Pulmonary artery endothelial cell (primary cell): ENCODE data around the gene ACLY. TPM values are rescaled to one million over a fixed set of nuclear protein-coding genes. Genes with fewer than 3 reads are reported as not detected.

ENCODE experiments used
- DNase-seq: peaks from one replicate; pipeline ENCODE4 v3.0.0-alpha.2; 2011; ENCODE audit warnings: low read depth, low spot score
- total RNA-seq: library from RNA; depleted of rRNA; stranded (reverse); fragments of >200 nt; gene quantifications from 2 replicates; pipeline ENCODE4 v1.2.3, GENCODE V29; 2014

Gene ACLY
- total RNA-seq, result 340 and 356 TPM in 2 replicates

GRCh38 chr17:41918314-41919164 is at the start of gene ACLY:
ACLY (minus strand) TSS chr17:41918951; CDS start chr17:41913873, 5,078 bp downstream.
- peak; percentile 87 for DNase-seq

DNA sequence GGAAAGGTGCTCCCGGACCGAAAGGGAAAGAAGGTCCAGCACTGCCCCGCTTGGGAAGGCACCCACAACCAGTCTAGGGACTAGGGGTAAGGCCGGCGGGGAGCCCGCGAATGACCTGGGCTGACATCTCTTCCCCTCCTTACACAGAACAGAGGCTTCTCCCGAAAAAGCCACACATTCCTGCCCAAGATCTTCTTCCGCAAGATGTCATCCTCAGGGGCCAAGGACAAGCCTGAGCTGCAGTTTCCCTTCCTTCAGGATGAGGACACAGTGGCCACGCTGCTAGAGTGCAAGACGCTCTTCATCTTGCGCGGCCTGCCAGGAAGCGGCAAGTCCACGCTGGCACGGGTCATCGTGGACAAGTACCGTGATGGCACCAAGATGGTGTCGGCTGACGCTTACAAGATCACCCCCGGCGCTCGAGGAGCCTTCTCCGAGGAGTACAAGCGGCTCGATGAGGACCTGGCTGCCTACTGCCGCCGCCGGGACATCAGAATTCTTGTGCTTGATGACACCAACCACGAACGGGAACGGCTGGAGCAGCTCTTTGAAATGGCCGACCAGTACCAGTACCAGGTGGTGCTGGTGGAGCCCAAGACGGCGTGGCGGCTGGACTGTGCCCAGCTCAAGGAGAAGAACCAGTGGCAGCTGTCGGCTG is 49.3 kb upstream of the ACLY start:
- DNase-seq, result no peak

GRCh38 chr17:41967141-41967920 is 48.6 kb upstream of the ACLY start:
- DNase-seq, result no peak

GRCh38 chr17:41966463-41967140 is 47.9 kb upstream of the ACLY start, which contains the start of gene CNP:
CNP (plus strand) TSS chr17:41966795; CDS start chr17:41966885, 90 bp downstream.
- DNase-seq, result peak; percentile 60

DNA sequence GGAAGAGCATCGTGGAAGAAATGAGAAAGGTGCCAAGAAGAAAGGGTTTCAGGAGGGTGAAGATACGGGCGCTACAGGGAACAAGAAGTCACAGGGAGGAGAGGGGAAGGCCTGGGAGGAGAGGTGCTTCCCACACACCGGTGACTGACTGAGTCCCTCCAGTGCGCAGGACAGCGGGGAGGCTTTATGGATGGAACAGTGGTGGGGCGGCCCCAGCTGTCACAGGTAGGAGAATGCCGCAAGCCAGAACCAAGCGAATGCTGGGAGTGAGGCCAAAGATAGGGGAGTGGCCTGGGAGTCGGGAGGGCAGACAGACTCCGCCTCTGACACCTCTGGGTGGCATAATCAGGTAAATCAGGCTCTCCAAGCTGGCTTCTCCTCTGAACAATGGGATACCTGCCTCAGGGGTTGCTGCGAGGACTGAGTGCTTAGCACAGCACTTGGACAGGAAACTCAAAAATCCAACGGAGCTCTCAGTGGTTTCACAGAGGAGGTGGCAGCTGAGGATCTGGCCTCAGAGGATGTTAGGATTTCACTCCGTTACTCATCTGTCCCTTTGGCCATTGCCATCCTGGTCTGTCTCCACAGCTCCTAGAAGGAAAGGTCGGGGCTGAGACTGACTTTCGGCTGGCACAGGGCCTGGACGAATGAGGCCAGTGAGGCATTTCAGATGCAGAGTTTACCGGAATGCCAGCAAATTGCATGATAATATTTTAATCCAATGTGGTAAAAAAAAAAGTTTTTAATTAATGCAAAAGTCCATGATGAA is 47.1 kb upstream of the ACLY start:
- DNase-seq, result no peak

DNA sequence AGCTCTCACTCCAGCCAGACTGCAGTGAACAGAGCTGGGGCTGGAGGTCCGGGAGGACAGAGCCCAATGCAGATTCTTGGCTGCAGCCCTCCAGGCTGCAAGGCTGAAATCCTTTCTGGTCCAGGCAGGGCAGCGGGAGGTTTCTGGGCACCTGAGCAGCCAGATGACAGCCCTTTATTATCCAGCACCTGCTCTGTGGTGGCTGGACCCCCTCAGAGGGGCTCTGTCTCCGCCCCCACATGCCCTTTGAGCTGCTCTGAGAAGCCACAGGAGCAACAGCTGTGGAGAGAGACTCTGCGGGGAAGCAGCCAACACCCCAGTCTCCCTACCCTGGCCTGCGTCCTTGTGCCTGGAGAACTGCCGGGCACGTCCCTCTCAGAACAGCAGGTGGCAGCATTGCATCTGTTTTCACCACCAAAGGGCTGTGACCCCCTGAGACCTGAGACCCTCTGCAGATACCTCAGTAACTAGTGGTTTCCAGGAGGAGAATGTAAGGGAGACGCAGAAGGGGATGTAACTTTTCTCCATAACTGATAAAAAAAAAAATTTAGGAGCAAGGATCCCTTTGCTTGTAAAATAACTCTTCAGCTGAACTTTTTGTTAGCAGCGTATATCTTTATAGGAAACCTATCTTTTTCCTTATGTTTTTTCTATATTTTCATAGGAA is 44.1 kb upstream of the ACLY start:
- no peak for DNase-seq

DNA sequence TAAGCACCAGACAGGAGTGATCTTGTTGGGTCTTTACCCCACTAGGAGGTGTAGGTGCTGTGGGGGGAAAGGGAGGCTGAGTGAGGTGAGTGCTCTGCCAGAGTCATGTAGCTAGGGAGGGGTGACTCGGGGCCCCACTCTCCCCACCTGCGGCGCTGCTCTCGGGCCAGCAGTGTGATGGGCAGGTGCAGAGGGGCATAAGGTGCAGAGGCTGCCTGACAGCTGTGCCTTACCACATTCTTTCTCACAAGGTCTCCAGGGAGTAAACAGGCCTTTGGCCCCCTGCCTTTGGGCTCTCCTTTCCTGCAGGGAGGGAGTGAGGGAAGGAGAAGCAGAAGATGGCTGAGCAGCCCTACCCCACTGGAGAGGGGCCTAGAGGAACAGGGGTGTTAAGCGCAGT is 43.4 kb upstream of the ACLY start:
- DNase-seq, result no peak

DNA sequence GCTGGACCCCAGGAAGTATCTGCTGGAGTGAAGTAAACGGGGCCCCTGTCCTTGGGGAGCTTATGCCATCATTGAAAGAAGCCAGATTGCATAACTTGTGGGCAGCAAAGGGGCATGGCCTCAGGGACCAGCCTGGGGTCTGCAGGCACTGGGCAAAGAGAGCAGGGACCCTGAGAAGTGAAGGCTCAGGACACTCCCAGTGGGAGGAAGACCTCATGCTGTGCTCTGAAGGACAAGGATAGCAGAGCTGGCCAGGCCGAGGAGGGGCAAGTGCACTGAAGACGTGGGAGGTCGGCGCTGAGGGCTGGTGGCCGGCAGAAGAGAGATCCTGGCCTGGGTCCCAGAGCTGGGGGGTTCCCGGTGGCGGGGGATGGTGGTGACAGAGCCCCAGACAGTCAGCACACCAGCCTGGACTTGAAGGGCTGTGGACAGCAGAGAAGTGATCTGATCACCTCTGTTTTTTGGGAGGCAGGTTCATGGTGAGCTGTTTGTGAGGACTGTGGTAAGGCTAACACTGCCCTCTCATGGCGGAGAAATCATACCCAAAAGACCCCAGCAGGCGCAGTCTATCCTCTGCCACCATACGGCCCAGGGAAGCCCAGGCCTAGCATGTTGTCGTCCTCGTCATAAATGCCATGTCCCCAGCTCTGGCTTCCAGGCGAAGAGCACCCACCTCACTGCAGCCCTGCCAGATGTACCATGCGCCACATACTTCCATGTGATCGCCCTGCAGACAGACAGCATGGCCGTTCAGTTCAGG is 40.8 kb upstream of the ACLY start:
- no peak for DNase-seq

- DNase-seq, result no peak
Measured at GRCh38 chr17:41959030-41959335, 40.2 kb upstream of the ACLY start.

DNA sequence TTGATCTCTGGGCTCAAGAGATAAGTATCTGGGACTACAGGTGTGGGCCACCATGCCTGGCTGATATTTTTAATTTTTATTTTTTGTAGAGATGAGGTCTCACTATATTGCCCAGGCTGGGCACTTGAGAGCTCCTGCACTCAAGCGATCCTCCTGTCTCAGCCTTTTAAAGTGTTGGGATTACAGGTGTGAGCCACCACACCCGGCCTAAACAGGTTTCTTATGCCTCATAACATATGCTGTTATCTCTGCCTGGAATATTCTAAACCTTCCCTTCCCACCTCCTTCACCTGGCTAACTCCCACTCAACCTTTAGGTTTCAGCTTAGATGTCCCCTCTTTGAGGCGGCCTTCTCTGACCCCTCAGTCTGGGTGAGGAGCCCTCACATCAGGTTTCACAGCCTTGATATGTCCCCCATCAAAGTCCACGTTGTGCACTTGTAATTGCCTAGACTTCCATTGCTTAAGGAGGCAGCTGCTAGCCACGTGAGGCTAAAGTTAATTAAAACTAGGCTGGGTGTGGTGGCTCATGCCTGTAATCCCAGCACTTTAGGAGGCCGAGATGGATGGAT is 39.2 kb upstream of the ACLY start:
- no peak for DNase-seq

- DNase-seq, result no peak
Measured at GRCh38 chr17:41957031-41957868, 38.5 kb upstream of the ACLY start.

- no peak for DNase-seq
Measured at GRCh38 chr17:41956522-41956921, 37.8 kb upstream of the ACLY start.

DNA sequence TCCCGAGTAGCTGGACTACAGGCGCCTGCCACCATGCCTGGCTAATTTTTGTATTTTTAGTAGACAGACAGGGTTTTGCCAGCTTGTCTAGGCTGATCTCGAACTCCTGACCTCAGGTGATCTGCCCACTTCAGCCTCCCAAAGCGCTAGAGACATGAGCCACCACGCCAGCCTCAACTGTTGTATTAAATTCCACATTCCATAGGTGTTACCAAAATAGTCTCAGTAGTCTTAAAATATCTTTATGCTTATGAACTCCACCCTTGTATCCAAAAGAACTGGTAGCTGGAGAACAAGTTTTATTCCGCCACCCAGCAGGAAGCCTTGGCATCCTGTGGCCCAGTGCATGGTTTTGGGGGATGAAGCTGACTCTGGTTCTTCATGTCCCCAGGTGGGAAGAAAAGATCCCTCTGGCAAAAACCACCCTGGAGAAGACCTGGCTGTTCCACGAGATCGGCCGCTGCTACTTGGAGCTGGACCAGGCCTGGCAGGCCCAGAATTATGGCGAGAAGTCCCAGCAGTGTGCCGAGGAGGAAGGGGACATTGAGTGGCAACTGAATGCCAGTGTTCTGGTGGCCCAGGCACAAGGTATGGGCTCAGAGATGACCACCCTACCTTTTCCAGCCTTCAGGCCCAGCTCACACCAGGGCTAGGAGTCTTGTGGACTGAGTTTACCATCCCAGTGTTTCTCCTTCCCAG is 30.2 kb upstream of the ACLY start:
- no peak for DNase-seq

GRCh38 chr17:41944943-41945342 is 26.2 kb upstream of the ACLY start:
- no peak for DNase-seq

- no peak for DNase-seq
Measured at GRCh38 chr17:41943492-41943891, 24.7 kb upstream of the ACLY start.

DNA sequence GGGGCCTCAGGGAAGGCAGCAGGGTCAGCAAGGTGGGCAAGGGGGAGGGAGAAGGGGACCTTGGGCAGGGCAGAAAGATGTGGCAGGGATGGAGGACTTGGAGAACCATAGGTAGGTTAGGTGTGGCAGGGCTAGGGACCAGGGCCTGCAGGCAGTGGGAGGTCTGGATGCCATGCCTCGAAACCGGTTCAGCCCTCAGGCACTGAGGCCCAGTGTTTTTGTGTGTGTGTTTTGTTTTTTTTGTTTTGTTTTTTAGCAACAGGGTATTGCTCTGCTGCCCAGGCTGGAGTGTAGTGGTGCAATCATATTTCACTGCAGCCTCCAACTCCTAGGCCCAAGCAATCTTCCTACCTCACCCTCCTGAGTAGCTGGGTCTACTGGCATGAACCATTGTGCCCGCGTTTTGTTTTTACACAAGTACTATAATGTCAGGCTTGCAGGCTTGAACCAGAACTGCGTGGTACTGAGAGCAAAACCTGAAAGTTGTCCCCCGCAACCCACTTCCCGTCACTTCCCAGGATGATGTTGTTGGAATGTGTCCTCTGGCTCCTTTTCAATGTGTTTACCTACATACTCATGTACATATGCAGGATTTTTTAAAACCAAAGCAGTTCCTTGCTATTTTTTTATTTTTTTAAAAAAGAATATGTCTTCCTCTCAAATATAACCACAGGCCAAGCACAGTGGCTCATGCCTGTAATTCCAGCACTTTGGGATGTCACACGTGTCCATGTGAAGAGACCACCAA is 24.0 kb upstream of the ACLY start:
- no peak for DNase-seq

DNA sequence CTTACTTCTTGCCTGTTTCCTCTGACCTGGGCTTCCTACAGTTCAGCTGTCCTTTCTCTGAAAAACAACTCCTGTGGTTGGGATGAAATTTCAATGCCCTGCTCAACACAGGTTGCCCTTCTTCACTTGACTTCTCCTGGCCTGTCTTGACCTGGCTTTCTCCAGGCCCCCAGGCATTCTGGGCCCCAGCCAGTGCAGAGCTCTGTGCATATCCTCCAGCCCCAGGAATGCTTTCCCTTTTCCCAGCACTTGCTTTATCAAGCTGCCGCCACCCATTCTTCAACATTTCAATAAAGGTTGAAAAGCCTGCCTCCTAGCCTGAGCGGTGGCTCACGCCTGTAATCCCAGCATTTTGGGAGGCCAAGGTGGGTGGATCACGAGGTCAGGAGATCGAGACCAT is 22.4 kb upstream of the ACLY start:
- DNase-seq, result no peak
